K562 (cell line): ENCODE data around the gene KIF25. TPM values are rescaled to one million over a fixed set of nuclear protein-coding genes. Genes with fewer than 3 reads are reported as not detected.

Experiments used
- ARID4B ChIP-seq: sonication (generic); formaldehyde crosslinking; IDR thresholded peaks from 2 replicates; pipeline ENCODE4 v1.8.0; 2022; ENCODE audit warnings: mild to moderate bottlenecking, missing genetic modification reagents
- PURB ChIP-seq: sonication (generic); formaldehyde crosslinking; IDR thresholded peaks from 2 replicates; pipeline ENCODE4 v1.9.0; 2021; ENCODE audit warnings: low read depth, mild to moderate bottlenecking, missing genetic modification reagents
- ZNF217 ChIP-seq: sonication (generic); formaldehyde crosslinking; IDR thresholded peaks from 2 replicates; pipeline ENCODE4 v1.8.0; 2022; ENCODE audit warnings: mild to moderate bottlenecking, missing genetic modification reagents
- ZNF79 ChIP-seq: fragments of 250-450 bp; sonication (Bioruptor Pico); IDR thresholded peaks from 2 replicates; pipeline ENCODE4 v1.4.0; 2020; ENCODE audit warnings: low read depth, mild to moderate bottlenecking, moderate library complexity
- polyA plus RNA-seq, 8 experiments: library from polyadenylated mRNA; depleted of rRNA in 4 of 8; stranded (reverse) in 5 of 8; unstranded in 3 of 8; fragments of >200 nt; fragmentation: Nextera tagmentation in 2 of 8; fragmentation: Illumina TruSeq in 1 of 8; extraction: Ambion mirVana in 2 of 8; extraction: Trizol in 1 of 8; gene quantifications; 2 replicates each; pipeline versions ENCODE4 v1.2.1 to v1.2.3, GENCODE V29; 2011 to 2014; ENCODE audit warnings: inconsistent platforms in 1 of 8, missing spikeins in 1 of 8
- total RNA-seq, 7 experiments: library from RNA; depleted of rRNA in 6 of 7; stranded (reverse); fragments of >200 nt in 6 of 7; fragmentation: Illumina TruSeq in 2 of 7; extraction: Trizol in 2 of 7; gene quantifications; 2 replicates each; pipeline versions ENCODE4 v1.2.1 to v1.2.3, GENCODE V29; 2011 to 2021; ENCODE audit warnings: low replicate concordance in 1 of 7

The KIF25 gene
- total and polyA plus RNA-seq, 9 of the 15 experiments (the other 6 are each of a cell fraction or from before 2014, with no cell fraction given), result 0.04 to 0.49 (median 0.23) TPM; not detected in 5

DNA sequence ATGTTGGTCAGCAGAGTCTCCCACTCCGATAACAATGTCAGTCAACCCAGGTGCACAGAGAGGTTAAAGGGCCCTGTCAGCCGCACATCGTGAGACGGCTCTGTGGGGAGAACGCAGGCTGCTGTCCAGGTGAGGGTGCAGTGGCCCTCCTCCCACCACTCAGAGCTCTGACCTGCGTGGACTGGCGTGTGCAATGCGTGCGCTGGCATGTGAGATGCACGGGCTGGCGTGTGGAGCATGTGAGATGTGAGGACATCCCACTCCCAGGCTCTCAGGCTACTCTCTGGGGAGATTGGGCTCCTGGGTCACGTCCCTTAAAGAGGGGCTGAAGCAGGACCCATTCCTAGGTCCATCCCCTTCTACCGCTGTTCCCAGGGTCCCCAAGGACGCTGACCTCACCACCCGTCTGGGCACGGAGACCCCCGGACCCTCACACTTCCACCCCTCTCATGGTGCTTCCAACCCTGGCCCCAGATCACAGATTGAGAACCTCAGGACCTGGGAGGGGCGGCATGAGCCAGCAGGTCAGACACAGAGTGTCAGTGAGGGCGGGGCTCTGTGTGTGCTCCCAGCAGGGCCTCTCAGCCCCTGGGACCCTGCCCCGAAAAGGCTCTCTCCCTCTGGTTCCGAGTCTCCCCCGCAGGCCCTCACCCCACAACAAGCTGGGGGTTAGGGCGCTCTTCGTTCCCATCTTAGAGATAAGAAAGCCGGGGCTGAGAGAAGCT, 90.1 kb downstream of the KIF25 start (continued):
- TF ChIP-seq ARID4B (CRISPR knock-in tag), result no peak
- no peak for TF ChIP-seq ZNF217 (CRISPR knock-in tag)
- no peak for TF ChIP-seq PURB (CRISPR knock-in tag)
- TF ChIP-seq ZNF79 (CRISPR knock-in tag), result no peak
